Activated CD4-positive, alpha-beta T cell treated with anti-CD3 and anti-CD28 coated beads, Interleukin-2, amount 50 U/mL, for 1 hour (primary cell): ENCODE measurements around the gene FBXO2.
"Not testable (repeated sequence)": the region's sequence is repeated elsewhere in the genome, so short reads cannot be mapped to it uniquely, and the experiment has no call there.

Experiments
- DNase-seq: peaks from one replicate; pipeline ENCODE4 v3.0.0-alpha.2; 2020

FBXO2 gene

DNA sequence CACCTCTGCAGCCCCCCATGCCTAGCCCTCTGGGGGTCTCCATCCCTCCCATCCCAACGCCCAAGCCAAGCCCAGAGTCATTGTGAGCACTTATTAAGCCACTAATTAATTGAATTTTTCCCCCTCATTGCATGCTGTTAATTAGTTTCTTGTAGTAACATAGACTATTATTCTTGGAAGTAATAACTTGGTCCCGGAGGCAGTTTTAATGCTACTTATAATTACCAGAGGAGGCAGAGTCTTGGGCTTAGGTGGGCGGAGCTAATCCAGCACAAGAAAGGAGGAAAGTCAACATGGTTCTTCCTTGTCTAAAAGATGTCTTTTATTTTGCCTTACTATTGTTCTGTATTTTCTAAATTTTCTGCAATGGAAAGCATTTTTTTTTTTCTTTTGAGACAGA, 27.7 kb downstream of the FBXO2 start:
- no peak for DNase-seq

GRCh38 chr1:11623702-11624101, 30.5 kb downstream of the FBXO2 start:
- DNase-seq = no peak

DNA sequence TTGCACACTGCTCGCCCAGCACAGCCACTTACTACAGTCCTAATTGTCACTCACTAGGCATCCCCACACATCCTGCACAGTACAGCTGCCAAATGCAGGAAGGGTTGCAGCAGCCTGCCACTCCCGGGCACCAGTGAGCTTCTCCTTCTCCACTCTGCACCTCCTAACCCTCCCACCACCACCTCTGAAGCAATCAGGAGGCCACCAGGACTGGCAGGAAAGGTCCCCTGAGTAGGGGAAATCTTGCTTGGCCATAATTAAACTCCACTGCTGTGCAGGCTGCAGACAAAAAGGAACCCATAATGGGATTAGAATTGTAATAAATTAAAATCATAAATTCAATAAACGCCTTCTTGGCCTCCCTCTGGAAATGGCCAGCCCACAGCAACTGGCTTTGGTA, 31.8 kb downstream of the FBXO2 start:
- DNase-seq = no peak

DNA sequence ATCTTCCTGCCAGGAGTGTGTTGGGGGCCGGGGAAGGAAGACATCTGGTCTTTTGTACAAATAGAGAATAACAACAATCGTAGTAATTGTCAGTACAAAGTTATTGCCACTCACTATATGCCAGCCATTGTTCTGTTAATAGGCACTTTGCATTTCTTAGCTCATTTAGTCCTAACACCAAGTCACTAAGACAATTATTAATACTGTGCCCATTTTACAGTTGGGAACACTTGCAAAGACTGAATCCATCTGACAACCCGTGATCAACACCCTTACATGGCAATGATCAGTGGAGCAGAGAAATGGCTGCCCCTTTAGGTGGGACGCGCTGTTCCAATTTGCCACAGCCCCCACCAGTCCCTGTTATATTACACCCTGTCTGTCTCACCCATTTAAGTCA, 33.3 kb downstream of the FBXO2 start:
- DNase-seq = no peak

DNA sequence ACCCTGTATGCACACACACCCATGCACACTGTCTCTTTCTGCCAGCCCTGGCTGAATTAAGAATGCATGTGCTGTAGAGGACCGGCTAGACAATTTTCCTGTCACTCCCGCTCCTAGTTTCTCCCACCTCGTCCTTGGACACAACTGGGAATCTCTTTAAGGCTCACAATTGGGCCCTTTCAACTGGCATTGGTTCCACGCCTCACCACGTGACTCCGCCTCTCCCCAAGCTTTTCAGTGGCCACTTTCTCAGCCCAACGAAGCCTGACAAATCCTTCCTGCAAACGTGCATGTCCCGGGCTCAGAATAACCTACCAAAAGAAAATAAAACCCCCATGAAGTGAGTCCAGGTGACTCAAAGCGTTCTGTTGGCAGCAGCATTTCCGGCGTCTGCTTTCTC, 33.8 kb downstream of the FBXO2 start:
- no peak for DNase-seq

DNA sequence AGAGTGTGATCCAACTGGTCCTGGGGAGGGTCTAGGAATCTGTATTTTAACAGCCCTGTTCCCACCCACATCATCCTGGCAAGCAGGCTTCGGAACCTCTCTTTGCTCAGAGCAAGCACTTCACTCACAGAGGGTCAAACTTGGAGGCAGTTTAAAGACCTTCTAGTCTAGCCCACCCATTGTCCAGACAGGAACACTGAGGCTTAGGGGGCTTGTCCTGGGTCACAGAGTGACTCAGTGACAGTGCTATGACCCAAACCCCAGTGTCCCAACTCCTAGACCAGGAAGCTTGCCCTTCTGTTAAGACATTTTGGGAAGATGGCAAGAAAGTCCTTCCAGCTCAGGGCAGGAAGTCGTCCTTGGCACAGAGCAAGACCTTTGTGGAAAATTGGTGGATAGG, 36.5 kb downstream of the FBXO2 start:
- no peak for DNase-seq

GRCh38 chr1:11617314-11617713, 36.9 kb downstream of the FBXO2 start:
- DNase-seq = no peak

DNA sequence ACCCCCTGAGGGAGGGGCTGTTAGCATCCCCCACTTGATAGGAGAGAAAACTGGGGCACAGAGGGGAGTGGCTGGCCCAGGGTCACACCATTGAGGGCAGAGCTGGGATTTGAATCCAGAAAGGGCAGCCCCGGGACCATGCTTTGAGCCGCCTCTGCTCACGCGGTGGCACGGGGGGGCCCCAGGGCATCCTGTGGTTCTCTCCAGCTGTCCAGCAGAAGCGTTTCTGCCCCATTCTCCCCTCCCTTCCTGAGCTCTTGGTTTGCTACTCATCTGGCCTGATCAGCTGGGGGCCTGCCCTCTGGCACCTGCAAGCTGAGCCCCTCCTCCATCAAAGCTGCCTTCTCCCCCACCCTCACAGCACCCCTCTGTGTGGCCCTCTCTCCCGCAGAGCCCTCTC, 37.5 kb downstream of the FBXO2 start:
- DNase-seq = no peak

GRCh38 chr1:11615090-11615489, 39.1 kb downstream of the FBXO2 start:
- DNase-seq = no peak

GRCh38 chr1:11613347-11613746, 40.9 kb downstream of the FBXO2 start:
- no peak for DNase-seq

DNA sequence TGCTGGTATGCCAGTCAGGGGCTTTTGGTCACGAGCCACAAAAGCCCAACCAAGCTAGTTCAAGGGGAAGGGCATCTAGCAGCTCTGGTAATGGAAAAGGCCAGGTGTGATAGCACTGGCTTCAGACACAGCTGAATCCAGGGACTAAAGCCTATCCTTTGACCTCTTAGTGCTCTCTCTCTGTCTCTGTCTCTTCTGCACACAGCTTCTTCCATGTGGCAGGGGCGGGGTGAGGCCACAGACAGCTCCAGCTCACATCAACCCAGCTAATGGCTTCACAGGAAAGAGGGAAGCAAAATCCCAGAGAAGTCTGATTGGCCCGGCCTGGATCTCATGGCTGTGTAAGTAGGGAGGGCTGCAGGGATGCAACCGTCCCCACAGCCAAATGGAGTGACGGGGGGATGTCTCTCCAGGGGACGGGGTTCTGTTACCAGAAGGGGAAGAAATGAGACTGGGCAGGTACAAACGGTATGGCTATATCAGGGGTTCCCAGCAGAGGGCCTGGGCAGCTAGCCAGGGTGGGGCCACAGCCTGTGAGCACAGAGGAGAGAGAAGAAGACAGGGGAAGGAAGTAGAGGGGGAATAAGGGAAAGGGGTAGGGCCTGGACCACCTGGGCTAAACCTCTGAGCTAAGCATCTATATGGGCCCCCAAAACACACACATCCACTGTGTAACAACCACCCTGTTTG, 42.4 kb downstream of the FBXO2 start:
- no peak for DNase-seq

GRCh38 chr1:11610629-11611180, 43.5 kb downstream of the FBXO2 start:
- DNase-seq = no peak

GRCh38 chr1:11609378-11609777, 44.9 kb downstream of the FBXO2 start:
- DNase-seq = not testable (repeated sequence)

GRCh38 chr1:11608596-11609130, 45.6 kb downstream of the FBXO2 start:
- DNase-seq = not testable (repeated sequence)

GRCh38 chr1:11606775-11607174, 47.5 kb downstream of the FBXO2 start:
- DNase-seq = no peak

GRCh38 chr1:11602981-11603380, 51.2 kb downstream of the FBXO2 start:
- DNase-seq = no peak

GRCh38 chr1:11602424-11602823, 51.8 kb downstream of the FBXO2 start:
- DNase-seq = no peak

DNA sequence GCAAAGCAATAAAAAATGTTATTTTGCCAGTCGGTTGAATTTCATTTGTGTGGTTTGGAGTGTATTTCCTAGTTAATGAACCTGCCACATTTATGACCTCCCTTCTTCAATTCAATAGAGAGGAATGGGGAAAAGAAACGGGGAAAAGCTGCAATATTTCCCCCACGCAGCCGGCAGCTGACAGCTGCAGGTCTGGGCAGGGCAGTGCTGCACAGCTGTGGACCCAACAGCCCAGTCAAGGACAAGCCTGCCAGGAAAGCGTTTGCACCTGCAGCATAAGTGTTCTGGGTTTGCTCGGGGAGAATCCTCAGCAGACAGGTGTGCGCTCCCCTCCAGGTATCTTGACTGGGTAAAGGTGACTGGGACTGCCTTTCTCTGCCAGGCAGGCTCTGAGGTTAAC, 53.4 kb downstream of the FBXO2 start:
- DNase-seq = no peak

GRCh38 chr1:11599891-11600576, 54.2 kb downstream of the FBXO2 start:
- no peak for DNase-seq

GRCh38 chr1:11598461-11598860, 55.8 kb downstream of the FBXO2 start:
- DNase-seq = no peak
